Neural progenitor cell (in vitro differentiated cells): Measurements from ENCODE around the gene CTIF. TPM values are rescaled to one million over a fixed set of nuclear protein-coding genes. Genes with fewer than 3 reads are reported as not detected.
"Not testable (repeated sequence)": the region's sequence is repeated elsewhere in the genome, so short reads cannot be mapped to it uniquely, and the experiment has no call there.

Experiments
- DNase-seq: peaks from one replicate; pipeline ENCODE4 v3.0.0-alpha.2; 2016; ENCODE audit warnings: low spot score
- H2AFZ ChIP-seq: fragments of 200-600 bp; sonication (generic); replicated peaks from 2 replicates; pipeline ENCODE4 v1.6.1; 2016; ENCODE audit warnings: antibody characterized with exemption
- H3F3A ChIP-seq: fragments of 200-600 bp; sonication (generic); 2 replicates; pipeline ENCODE4 v1.6.1; 2016; ENCODE audit warnings: antibody characterized with exemption, low read depth
- H3K27ac ChIP-seq: fragments of 200-600 bp; sonication (generic); 2 replicates; pipeline ENCODE4 v1.5.1; 2016; ENCODE audit warnings: mild to moderate bottlenecking
- H3K27me3 ChIP-seq: fragments of 200-600 bp; sonication (generic); 2 replicates; pipeline ENCODE4 v1.6.1; 2016; ENCODE audit warnings: mild to moderate bottlenecking, moderate library complexity
- H3K36me3 ChIP-seq: fragments of 200-600 bp; sonication (generic); 2 replicates; pipeline ENCODE4 v1.5.1; 2016
- H3K4me1 ChIP-seq: fragments of 200-600 bp; sonication (generic); 2 replicates; pipeline ENCODE4 v1.6.1; 2016; ENCODE audit warnings: mixed run types
- H3K4me2 ChIP-seq: fragments of 200-600 bp; sonication (generic); 2 replicates; pipeline ENCODE4 v1.6.1; 2016
- H3K4me3 ChIP-seq: fragments of 200-600 bp; sonication (generic); 2 replicates; pipeline ENCODE4 v1.5.1; 2016
- H3K79me2 ChIP-seq: fragments of 200-600 bp; sonication (generic); 2 replicates; pipeline ENCODE4 v1.6.1; 2016; ENCODE audit warnings: low read depth
- H3K9ac ChIP-seq: fragments of 200-600 bp; sonication (generic); 2 replicates; pipeline ENCODE4 v1.6.1; 2016
- H3K9me3 ChIP-seq: fragments of 200-600 bp; sonication (generic); 2 replicates; pipeline ENCODE4 v1.5.1; 2016; ENCODE audit warnings: low read depth
- H4K20me1 ChIP-seq: fragments of 200-600 bp; sonication (generic); 2 replicates; pipeline ENCODE4 v1.6.1; 2016; ENCODE audit warnings: low read depth
- H3K27ac Mint-ChIP-seq: 3 replicates; pipeline ENCODE4 v1.8.0; 2021; ENCODE audit warnings: mixed read lengths
- H3K27me3 Mint-ChIP-seq: 2 replicates; pipeline ENCODE4 v1.8.0; 2022; ENCODE audit warnings: low read depth, mild to moderate bottlenecking, inconsistent platforms, moderate library complexity, mixed read lengths; ENCODE audit not compliant: insufficient read depth
- H3K36me3 Mint-ChIP-seq: 3 replicates; pipeline ENCODE4 v1.8.0; 2021; ENCODE audit warnings: mixed read lengths
- H3K4me1 Mint-ChIP-seq: 3 replicates; pipeline ENCODE4 v1.8.0; 2021; ENCODE audit warnings: mixed read lengths
- H3K4me3 Mint-ChIP-seq: 3 replicates; pipeline ENCODE4 v1.8.0; 2021; ENCODE audit warnings: mild to moderate bottlenecking, moderate library complexity, mixed read lengths
- H3K9me3 Mint-ChIP-seq: 3 replicates; pipeline ENCODE4 v1.8.0; 2020; ENCODE audit warnings: mixed read lengths
- CTCF ChIP-seq: fragments of 200-600 bp; sonication (generic); IDR thresholded peaks from 2 replicates; pipeline ENCODE4 v1.5.1; 2017; ENCODE audit warnings: antibody characterized with exemption, mild to moderate bottlenecking
- EZH2 ChIP-seq: fragments of 200-600 bp; sonication (generic); IDR thresholded peaks from 2 replicates; pipeline ENCODE4 v1.6.1; 2017; ENCODE audit warnings: antibody characterized with exemption, mild to moderate bottlenecking, moderate library complexity
- EZH2phosphoT487 ChIP-seq: fragments of 200-600 bp; sonication (generic); IDR thresholded peaks from 2 replicates; pipeline ENCODE4 v1.6.1; 2017; ENCODE audit warnings: antibody characterized with exemption
- total RNA-seq: library from RNA; depleted of rRNA; stranded (reverse); fragments of >200 nt; gene quantifications from 2 replicates; pipeline ENCODE4 v1.2.3, GENCODE V29; 2015; ENCODE audit warnings: low replicate concordance

The CTIF gene
- total RNA-seq, 1 donor from 2014 or later = 17.6 TPM

GRCh38 chr18:48808476-48808875 lies 269.6 kb downstream of the CTIF start:
- Histone ChIP-seq H3K9me3 (no peaks in the 10 kb centered on the region), H3K4me1 (no peaks in the 10 kb centered on the region), H4K20me1 (no peaks in the 10 kb centered on the region), H3K27me3 (no peaks in the 10 kb centered on the region), H3K36me3 (no peaks in the 10 kb centered on the region), H2AFZ (no peak overlapping the region), H3K79me2 (no peaks in the 10 kb centered on the region), H3F3A (no peaks in the 10 kb centered on the region), H3K27ac (no peak overlapping the region), H3K9ac (no peak overlapping the region), H3K4me2 (no peak overlapping the region), H3K4me3 (no peak overlapping the region)
- DNase-seq = no peak
- Mint-ChIP-seq H3K27me3 (peaks cover 4% of the 10 kb centered on the region), H3K4me3 (no peak overlapping the region), H3K4me1 (peaks cover 24% of the 10 kb centered on the region), H3K9me3 (no peaks in the 10 kb centered on the region), H3K27ac (no peak overlapping the region), H3K36me3 (no peaks in the 10 kb centered on the region)
- TF ChIP-seq EZH2phosphoT487 (no peak), CTCF (no peak), EZH2 (no peak)

GRCh38 chr18:48809365-48809764 lies 270.5 kb downstream of the CTIF start:
- Histone ChIP-seq H4K20me1 (no peaks in the 10 kb centered on the region), H3F3A (no peaks in the 10 kb centered on the region), H3K27ac (no peak overlapping the region), H3K79me2 (no peaks in the 10 kb centered on the region), H2AFZ (no peak overlapping the region), H3K4me1 (no peaks in the 10 kb centered on the region), H3K4me3 (no peak overlapping the region), H3K36me3 (no peaks in the 10 kb centered on the region), H3K9me3 (no peaks in the 10 kb centered on the region), H3K4me2 (no peak overlapping the region), H3K9ac (no peak overlapping the region), H3K27me3 (no peaks in the 10 kb centered on the region)
- Mint-ChIP-seq H3K4me3 (no peak overlapping the region), H3K27ac (no peak overlapping the region), H3K27me3 (peaks cover 4% of the 10 kb centered on the region), H3K9me3 (no peaks in the 10 kb centered on the region), H3K4me1 (peaks cover 25% of the 10 kb centered on the region), H3K36me3 (no peaks in the 10 kb centered on the region)
- TF ChIP-seq EZH2 = no peak
- no peak for TF ChIP-seq CTCF
- no peak for TF ChIP-seq EZH2phosphoT487
- no peak for DNase-seq

GRCh38 chr18:48810805-48811204 lies 272.0 kb downstream of the CTIF start:
- Mint-ChIP-seq H3K27ac (no peak overlapping the region), H3K4me1 (peaks cover 26% of the 10 kb centered on the region), H3K36me3 (peaks cover 2% of the 10 kb centered on the region), H3K9me3 (no peaks in the 10 kb centered on the region), H3K4me3 (no peak overlapping the region), H3K27me3 (peaks cover 2% of the 10 kb centered on the region)
- no peaks in the 10 kb centered on the region for H3K4me1 ChIP-seq
- H3K4me3 ChIP-seq = no peak overlapping the region
- H3K27ac ChIP-seq = no peak overlapping the region
- no peaks in the 10 kb centered on the region for H3F3A ChIP-seq
- no peak for DNase-seq
- no peak overlapping the region for H3K9ac ChIP-seq
- no peaks in the 10 kb centered on the region for H3K9me3 ChIP-seq
- H3K4me2 ChIP-seq = no peak overlapping the region
- H2AFZ ChIP-seq = no peak overlapping the region
- no peaks in the 10 kb centered on the region for H4K20me1 ChIP-seq
- no peaks in the 10 kb centered on the region for H3K36me3 ChIP-seq
- no peaks in the 10 kb centered on the region for H3K27me3 ChIP-seq
- no peak for TF ChIP-seq EZH2phosphoT487
- no peak for TF ChIP-seq CTCF
- no peak for TF ChIP-seq EZH2
- H3K79me2 ChIP-seq = no peaks in the 10 kb centered on the region

GRCh38 chr18:48811401-48811800 lies 272.6 kb downstream of the CTIF start:
- H3K4me1 Mint-ChIP-seq = peaks cover 24% of the 10 kb centered on the region
- no peaks in the 10 kb centered on the region for H3K4me1 ChIP-seq
- no peaks in the 10 kb centered on the region for H3K9me3 ChIP-seq
- H3K36me3 ChIP-seq = no peaks in the 10 kb centered on the region
- DNase-seq = no peak
- H3K4me3 ChIP-seq = no peak overlapping the region
- H3K9ac ChIP-seq = no peak overlapping the region
- no peaks in the 10 kb centered on the region for H3F3A ChIP-seq
- no peaks in the 10 kb centered on the region for H3K79me2 ChIP-seq
- no peak overlapping the region for H3K4me3 Mint-ChIP-seq
- no peak overlapping the region for H3K27ac Mint-ChIP-seq
- H4K20me1 ChIP-seq = no peaks in the 10 kb centered on the region
- H3K36me3 Mint-ChIP-seq = peaks cover 4% of the 10 kb centered on the region
- no peak for TF ChIP-seq CTCF
- TF ChIP-seq EZH2 = no peak
- no peak for TF ChIP-seq EZH2phosphoT487
- no peak overlapping the region for H3K27ac ChIP-seq
- no peak overlapping the region for H3K4me2 ChIP-seq
- no peak overlapping the region for H2AFZ ChIP-seq
- peaks cover 2% of the 10 kb centered on the region for H3K27me3 Mint-ChIP-seq
- H3K27me3 ChIP-seq = no peaks in the 10 kb centered on the region
- no peaks in the 10 kb centered on the region for H3K9me3 Mint-ChIP-seq

GRCh38 chr18:48811977-48812451 lies 273.2 kb downstream of the CTIF start:
- H2AFZ ChIP-seq, H3K9me3 ChIP-seq, H3K36me3 Mint-ChIP-seq, H3F3A ChIP-seq, H3K4me1 ChIP-seq, H3K4me3 ChIP-seq, H3K4me3 Mint-ChIP-seq, DNase-seq, H3K36me3 ChIP-seq, H3K9me3 Mint-ChIP-seq, H3K27ac Mint-ChIP-seq, H3K79me2 ChIP-seq, H3K27me3 Mint-ChIP-seq, H4K20me1 ChIP-seq, H3K27ac ChIP-seq, H3K4me2 ChIP-seq, H3K27me3 ChIP-seq, H3K9ac ChIP-seq: not testable (repeated sequence)
- peaks cover 18% of the 10 kb centered on the region for H3K4me1 Mint-ChIP-seq
